ENCODE results near the gene CAMK1D.

DNA sequence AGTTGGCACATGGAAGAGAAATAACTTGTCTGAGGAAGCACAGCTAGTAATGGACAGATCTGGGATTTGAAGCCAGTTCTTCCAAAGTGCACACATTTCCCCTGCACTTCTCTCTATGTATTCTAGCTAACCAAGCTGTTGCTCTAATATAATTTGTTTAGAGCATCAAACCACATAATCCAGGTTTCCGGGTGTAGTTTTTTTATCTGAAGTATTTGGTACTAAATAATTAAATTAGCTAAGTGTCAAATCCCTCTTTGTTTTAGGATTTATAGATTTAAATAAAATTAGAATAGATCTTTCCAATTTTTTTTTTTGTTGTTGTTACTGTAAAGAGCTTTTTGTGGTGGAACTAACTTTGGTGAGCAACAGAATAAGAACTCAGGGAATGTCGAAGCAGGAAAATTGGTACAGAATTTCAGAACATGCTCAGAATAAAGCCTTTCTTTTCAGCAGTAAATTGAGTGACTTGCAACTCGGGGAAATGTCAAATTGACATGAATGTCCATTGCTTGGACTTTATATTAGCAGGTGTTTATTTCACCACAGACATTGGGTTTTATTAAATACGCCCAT is 33.7 kb downstream of the CAMK1D start:
- TF ChIP-seq, protein P1, sequence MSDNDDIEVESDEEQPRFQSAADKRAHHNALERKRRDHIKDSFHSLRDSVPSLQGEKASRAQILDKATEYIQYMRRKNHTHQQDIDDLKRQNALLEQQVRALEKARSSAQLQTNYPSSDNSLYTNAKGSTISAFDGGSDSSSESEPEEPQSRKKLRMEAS (IDR thresholded peaks at IDR 0.05; ENCODE audit: insufficient read depth, insufficient read length) = no peak
- TF ChIP-seq, protein P2, sequence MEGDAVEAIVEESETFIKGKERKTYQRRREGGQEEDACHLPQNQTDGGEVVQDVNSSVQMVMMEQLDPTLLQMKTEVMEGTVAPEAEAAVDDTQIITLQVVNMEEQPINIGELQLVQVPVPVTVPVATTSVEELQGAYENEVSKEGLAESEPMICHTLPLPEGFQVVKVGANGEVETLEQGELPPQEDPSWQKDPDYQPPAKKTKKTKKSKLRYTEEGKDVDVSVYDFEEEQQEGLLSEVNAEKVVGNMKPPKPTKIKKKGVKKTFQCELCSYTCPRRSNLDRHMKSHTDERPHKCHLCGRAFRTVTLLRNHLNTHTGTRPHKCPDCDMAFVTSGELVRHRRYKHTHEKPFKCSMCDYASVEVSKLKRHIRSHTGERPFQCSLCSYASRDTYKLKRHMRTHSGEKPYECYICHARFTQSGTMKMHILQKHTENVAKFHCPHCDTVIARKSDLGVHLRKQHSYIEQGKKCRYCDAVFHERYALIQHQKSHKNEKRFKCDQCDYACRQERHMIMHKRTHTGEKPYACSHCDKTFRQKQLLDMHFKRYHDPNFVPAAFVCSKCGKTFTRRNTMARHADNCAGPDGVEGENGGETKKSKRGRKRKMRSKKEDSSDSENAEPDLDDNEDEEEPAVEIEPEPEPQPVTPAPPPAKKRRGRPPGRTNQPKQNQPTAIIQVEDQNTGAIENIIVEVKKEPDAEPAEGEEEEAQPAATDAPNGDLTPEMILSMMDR (IDR thresholded peaks at IDR 0.05; ENCODE audit: extremely low read depth in 1 of 2, insufficient read depth in 1 of 2, low read depth in 1 of 2, low read length in 2 of 2) = no peak
- no peak for TF ChIP-seq POLR2A (IDR thresholded peaks at IDR 0.05; ENCODE audit: low read depth, low read length)

Measured in endothelial cell of umbilical vein (primary cell).